ENCODE data around the gene DOK6. TPM values are rescaled to one million over a fixed set of nuclear protein-coding genes. Genes with fewer than 3 reads are reported as not detected.
"Not testable (repeated sequence)": the region's sequence is repeated elsewhere in the genome, so short reads cannot be mapped to it uniquely, and the experiment has no call there.

The DOK6 gene
- total and polyA plus RNA-seq, 2 donors (not counting 1 experiment from before 2014, with no cell fraction given): not detected

DNA sequence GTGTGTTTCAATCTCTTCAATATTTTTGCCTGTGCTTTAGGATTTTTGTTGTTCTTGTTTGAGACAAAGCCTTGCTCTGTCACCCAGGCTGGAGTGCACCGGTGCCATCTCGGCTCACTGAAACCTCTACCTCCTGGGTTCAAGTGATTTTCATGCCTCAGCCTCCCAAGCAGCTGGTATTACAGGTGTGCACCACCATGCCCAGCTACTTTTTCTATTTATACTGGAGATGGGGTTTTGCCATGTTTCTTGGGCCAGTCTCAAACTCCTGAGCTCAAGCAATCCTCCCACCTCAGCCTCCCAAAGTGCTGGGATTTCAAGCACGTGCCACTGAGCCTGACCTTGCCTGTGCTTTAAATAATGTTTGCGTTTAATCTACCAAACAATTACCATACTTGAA lies 43.1 kb upstream of the DOK6 start:
- H3K27ac Mint-ChIP-seq: no peak overlapping the region
- Histone ChIP-seq H3K27ac (ENCODE audit: low read length in 2 of 2) (no peak overlapping the region), H3K36me3 (replicated peaks in 1 of 2; ENCODE audit: control extremely low read depth in 1 of 2, control insufficient read depth in 1 of 2, extremely low read depth in 1 of 2, insufficient read depth in 2 of 2, low read length in 1 of 2) (no peaks in the 10 kb centered on the region), H3K4me1 (ENCODE audit: control insufficient read depth in 2 of 2, insufficient read depth in 2 of 2, low read length in 2 of 2) (no peaks in the 10 kb centered on the region), H3K9ac (ENCODE audit: low read length) (no peak overlapping the region), H3K4me2 (replicated peaks; ENCODE audit: low read depth, low read length, poor library complexity, severe bottlenecking) (no peak overlapping the region), H3K79me2 (ENCODE audit: control insufficient read depth, insufficient read depth, low read length) (no peaks in the 10 kb centered on the region), H2AFZ (ENCODE audit: insufficient read depth, low read depth, low read length, poor library complexity, severe bottlenecking) (no peak overlapping the region), H4K20me1 (ENCODE audit: control insufficient read depth, insufficient read depth, low read length, poor library complexity, severe bottlenecking) (no peaks in the 10 kb centered on the region), H3K27me3 (replicated peaks in 1 of 4; ENCODE audit: control extremely low read depth in 1 of 4, control insufficient read depth in 3 of 4, insufficient read depth in 4 of 4, low read length in 3 of 4) (no peaks in the 10 kb centered on the region), H3K4me3 (ENCODE audit: control extremely low read depth in 1 of 5, extremely low read depth in 1 of 5, insufficient read depth in 1 of 5, low read depth in 2 of 5, low read length in 4 of 5) (no peak overlapping the region), H3K9me3 (ENCODE audit: control extremely low read depth in 1 of 3, control insufficient read depth in 2 of 3, insufficient read depth in 1 of 3, low read length in 2 of 3) (peaks cover 1 to 10% (median 3%) of the 10 kb centered on the region in 3 donors)
- DNase-seq (no peak), ATAC-seq (ENCODE audit: low read depth) (no peak)
- peaks cover 2% of the 10 kb centered on the region for H3K9me3 Mint-ChIP-seq (ENCODE audit: insufficient read depth)
- H3K4me3 Mint-ChIP-seq: no peak overlapping the region
- intact Hi-C loops (cut with micrococcal nuclease): no loop called here
- CTCF ChIA-PET: no interaction called here
- H3K27me3 Mint-ChIP-seq: no peaks in the 10 kb centered on the region
- WGBS (ENCODE audit: insufficient coverage): 80% methylated on average over 1 of the region's 4 CpGs
- no peak for TF ChIP-seq EZH2 (IDR thresholded peaks at IDR 0.05; ENCODE audit: borderline replicate concordance, insufficient read depth, low read depth, low read length, poor library complexity, severe bottlenecking)
- TF ChIP-seq, protein P1, sequence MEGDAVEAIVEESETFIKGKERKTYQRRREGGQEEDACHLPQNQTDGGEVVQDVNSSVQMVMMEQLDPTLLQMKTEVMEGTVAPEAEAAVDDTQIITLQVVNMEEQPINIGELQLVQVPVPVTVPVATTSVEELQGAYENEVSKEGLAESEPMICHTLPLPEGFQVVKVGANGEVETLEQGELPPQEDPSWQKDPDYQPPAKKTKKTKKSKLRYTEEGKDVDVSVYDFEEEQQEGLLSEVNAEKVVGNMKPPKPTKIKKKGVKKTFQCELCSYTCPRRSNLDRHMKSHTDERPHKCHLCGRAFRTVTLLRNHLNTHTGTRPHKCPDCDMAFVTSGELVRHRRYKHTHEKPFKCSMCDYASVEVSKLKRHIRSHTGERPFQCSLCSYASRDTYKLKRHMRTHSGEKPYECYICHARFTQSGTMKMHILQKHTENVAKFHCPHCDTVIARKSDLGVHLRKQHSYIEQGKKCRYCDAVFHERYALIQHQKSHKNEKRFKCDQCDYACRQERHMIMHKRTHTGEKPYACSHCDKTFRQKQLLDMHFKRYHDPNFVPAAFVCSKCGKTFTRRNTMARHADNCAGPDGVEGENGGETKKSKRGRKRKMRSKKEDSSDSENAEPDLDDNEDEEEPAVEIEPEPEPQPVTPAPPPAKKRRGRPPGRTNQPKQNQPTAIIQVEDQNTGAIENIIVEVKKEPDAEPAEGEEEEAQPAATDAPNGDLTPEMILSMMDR (IDR thresholded peaks at IDR 0.05): no peak
- POLR2A ChIA-PET: no interaction called here
- no peaks in the 10 kb centered on the region for H3K4me1 Mint-ChIP-seq

DNA sequence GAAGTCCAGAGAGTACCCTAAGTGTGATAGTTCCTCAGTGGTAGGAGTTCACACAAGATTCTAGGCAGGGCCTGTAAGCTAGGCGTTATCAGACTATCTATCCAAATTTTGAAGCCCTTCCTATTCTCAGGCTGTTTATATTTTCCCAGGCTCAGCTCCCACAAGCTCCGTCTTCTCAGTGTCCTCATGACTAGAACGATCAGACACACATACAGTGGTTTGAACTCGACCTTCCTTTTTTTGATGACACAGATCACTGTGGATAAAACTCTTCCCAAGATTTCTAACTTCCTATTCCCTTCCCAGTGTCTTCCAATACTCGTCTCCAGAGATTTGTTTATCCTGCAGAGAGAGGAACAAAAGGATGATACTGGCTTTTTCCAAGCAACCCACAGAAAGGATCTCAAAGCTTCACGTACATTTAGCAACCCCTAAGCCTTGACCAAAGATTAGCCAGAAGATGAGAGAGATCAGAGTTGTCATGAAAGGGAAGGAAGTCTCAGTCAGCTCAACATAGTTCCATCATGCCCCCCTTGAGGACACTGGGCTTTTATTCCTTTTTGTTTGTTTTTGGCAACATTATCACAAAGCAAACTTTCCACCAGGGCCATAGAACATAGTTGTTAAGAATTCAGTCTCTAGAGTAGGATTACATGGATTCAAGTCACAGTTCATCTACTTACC lies 42.3 kb upstream of the DOK6 start:
- CTCF ChIA-PET: no interaction called here
- WGBS (ENCODE audit: insufficient coverage): 81% methylated on average over 4 of the region's 6 CpGs
- no peak for TF ChIP-seq EZH2 (IDR thresholded peaks at IDR 0.05; ENCODE audit: borderline replicate concordance, insufficient read depth, low read depth, low read length, poor library complexity, severe bottlenecking)
- TF ChIP-seq, protein P1 (IDR thresholded peaks at IDR 0.05): no peak

DNA sequence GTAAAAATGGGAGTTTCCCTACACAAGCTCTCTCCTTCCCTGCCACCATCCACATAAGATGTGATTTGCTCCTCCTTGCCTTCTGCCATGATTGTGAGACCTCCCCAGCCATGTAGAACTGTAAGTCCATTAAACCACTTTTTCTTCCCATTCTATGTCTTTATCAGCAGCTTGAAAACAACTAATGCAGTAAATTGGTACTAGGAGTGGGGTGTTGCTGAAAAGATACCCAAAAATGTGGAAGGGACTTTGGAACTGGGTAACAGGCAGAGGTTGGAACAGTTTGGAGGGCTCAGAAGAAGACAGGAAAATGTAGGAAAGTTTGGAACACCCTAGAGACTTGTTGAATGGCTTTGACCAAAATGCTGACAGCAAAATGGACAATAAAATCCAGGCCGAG lies 40.9 kb upstream of the DOK6 start:
- ATAC-seq (ENCODE audit: low read depth); CTCF ChIA-PET; H3K27ac Mint-ChIP-seq; H4K20me1 ChIP-seq (ENCODE audit: control insufficient read depth, insufficient read depth, low read length, poor library complexity, severe bottlenecking); H3K4me1 Mint-ChIP-seq; H3K27ac ChIP-seq (ENCODE audit: low read length in 2 of 2); H3K27me3 Mint-ChIP-seq; POLR2A ChIA-PET; H3K9ac ChIP-seq (ENCODE audit: low read length); intact Hi-C loops (cut with micrococcal nuclease); H3K4me1 ChIP-seq (ENCODE audit: control insufficient read depth in 2 of 2, insufficient read depth in 2 of 2, low read length in 2 of 2); H3K79me2 ChIP-seq (ENCODE audit: control insufficient read depth, insufficient read depth, low read length); H3K27me3 ChIP-seq (replicated peaks in 1 of 4; ENCODE audit: control extremely low read depth in 1 of 4, control insufficient read depth in 3 of 4, insufficient read depth in 4 of 4, low read length in 3 of 4); H3K9me3 Mint-ChIP-seq (ENCODE audit: insufficient read depth); H3K4me3 Mint-ChIP-seq; DNase-seq; H3K36me3 ChIP-seq (replicated peaks in 1 of 2; ENCODE audit: control extremely low read depth in 1 of 2, control insufficient read depth in 1 of 2, extremely low read depth in 1 of 2, insufficient read depth in 2 of 2, low read length in 1 of 2); H3K4me2 ChIP-seq (replicated peaks; ENCODE audit: low read depth, low read length, poor library complexity, severe bottlenecking); H2AFZ ChIP-seq (ENCODE audit: insufficient read depth, low read depth, low read length, poor library complexity, severe bottlenecking); H3K4me3 ChIP-seq (ENCODE audit: control extremely low read depth in 1 of 5, extremely low read depth in 1 of 5, insufficient read depth in 1 of 5, low read depth in 2 of 5, low read length in 4 of 5): not testable (repeated sequence)
- H3K9me3 ChIP-seq (ENCODE audit: control extremely low read depth in 1 of 3, control insufficient read depth in 2 of 3, insufficient read depth in 1 of 3, low read length in 2 of 3): peaks cover 1 to 10% (median 3%) of the 10 kb centered on the region in 3 donors
- 69% methylated on average over 1 of the region's 1 CpG for WGBS (ENCODE audit: insufficient coverage)

More for the DNA sequence above, 42.3 kb upstream of the DOK6 start:
- Mint-ChIP-seq H3K27me3 (no peaks in the 10 kb centered on the region), H3K27ac (no peak overlapping the region), H3K4me3 (no peak overlapping the region), H3K4me1 (no peaks in the 10 kb centered on the region), H3K9me3 (ENCODE audit: insufficient read depth) (no peaks in the 10 kb centered on the region)
- no peak overlapping the region for H3K4me2 ChIP-seq (replicated peaks; ENCODE audit: low read depth, low read length, poor library complexity, severe bottlenecking)
- no peak overlapping the region for H3K27ac ChIP-seq (ENCODE audit: low read length in 2 of 2)
- H3K4me1 ChIP-seq (ENCODE audit: control insufficient read depth in 2 of 2, insufficient read depth in 2 of 2, low read length in 2 of 2): no peaks in the 10 kb centered on the region
- intact Hi-C loops (cut with micrococcal nuclease): no loop called here
- H3K4me3 ChIP-seq (ENCODE audit: control extremely low read depth in 1 of 5, extremely low read depth in 1 of 5, insufficient read depth in 1 of 5, low read depth in 2 of 5, low read length in 4 of 5): no peak overlapping the region
- no peaks in the 10 kb centered on the region for H3K27me3 ChIP-seq (replicated peaks in 1 of 4; ENCODE audit: control extremely low read depth in 1 of 4, control insufficient read depth in 3 of 4, insufficient read depth in 4 of 4, low read length in 3 of 4)
- H4K20me1 ChIP-seq (ENCODE audit: control insufficient read depth, insufficient read depth, low read length, poor library complexity, severe bottlenecking): no peaks in the 10 kb centered on the region
- ATAC-seq (ENCODE audit: low read depth) (no peak), DNase-seq (no peak)
- no peaks in the 10 kb centered on the region for H3K36me3 ChIP-seq (replicated peaks in 1 of 2; ENCODE audit: control extremely low read depth in 1 of 2, control insufficient read depth in 1 of 2, extremely low read depth in 1 of 2, insufficient read depth in 2 of 2, low read length in 1 of 2)
- no peak overlapping the region for H2AFZ ChIP-seq (ENCODE audit: insufficient read depth, low read depth, low read length, poor library complexity, severe bottlenecking)
- POLR2A ChIA-PET: no interaction called here
- H3K79me2 ChIP-seq (ENCODE audit: control insufficient read depth, insufficient read depth, low read length): no peaks in the 10 kb centered on the region
- peaks cover 1 to 10% (median 3%) of the 10 kb centered on the region in 3 donors for H3K9me3 ChIP-seq (ENCODE audit: control extremely low read depth in 1 of 3, control insufficient read depth in 2 of 3, insufficient read depth in 1 of 3, low read length in 2 of 3)
- H3K9ac ChIP-seq (ENCODE audit: low read length): no peak overlapping the region

All from B cell (primary cell).